ENCODE measurements around the gene FGFR3.
A peak's percentile ranks its signal among the peaks of the same experiment; 100 is the strongest.

The FGFR3 gene

GRCh38 chr4:1841201-1841886 is 48.3 kb downstream of the FGFR3 start:
- ATAC-seq (ENCODE audit: low read depth) = no peak
- Histone ChIP-seq H3K4me1 (ENCODE audit: insufficient read depth, poor library complexity, severe bottlenecking) (no peaks in the 10 kb centered on the region), H3K27me3 (ENCODE audit: insufficient read depth, poor library complexity, severe bottlenecking) (no peaks in the 10 kb centered on the region), H3K9me3 (ENCODE audit: severe bottlenecking) (no peaks in the 10 kb centered on the region), H3K27ac (ENCODE audit: poor library complexity, severe bottlenecking) (no peak overlapping the region), H3K36me3 (ENCODE audit: low read depth) (peaks cover 90% of the 10 kb centered on the region), H3K4me3 (ENCODE audit: severe bottlenecking) (no peak overlapping the region)
- TF ChIP-seq CTCF (IDR thresholded peaks at IDR 0.05; ENCODE audit: poor library complexity, severe bottlenecking) = no peak
- no peak for DNase-seq (ENCODE audit: low spot score)

GRCh38 chr4:1841887-1842210 is 48.8 kb downstream of the FGFR3 start:
- peaks cover 90% of the 10 kb centered on the region for H3K36me3 ChIP-seq (ENCODE audit: low read depth)
- TF ChIP-seq CTCF (IDR thresholded peaks at IDR 0.05; ENCODE audit: poor library complexity, severe bottlenecking) = no peak
- ATAC-seq (ENCODE audit: low read depth) = no peak

GRCh38 chr4:1842339-1842895 is 49.3 kb downstream of the FGFR3 start:
- no peak for ATAC-seq (ENCODE audit: low read depth)

More at GRCh38 chr4:1841887-1842210, 48.8 kb downstream of the FGFR3 start:
- Histone ChIP-seq H3K4me3 (ENCODE audit: severe bottlenecking) (no peak overlapping the region), H3K27ac (ENCODE audit: poor library complexity, severe bottlenecking) (no peak overlapping the region), H3K4me1 (ENCODE audit: insufficient read depth, poor library complexity, severe bottlenecking) (no peaks in the 10 kb centered on the region), H3K9me3 (ENCODE audit: severe bottlenecking) (no peaks in the 10 kb centered on the region), H3K27me3 (ENCODE audit: insufficient read depth, poor library complexity, severe bottlenecking) (no peaks in the 10 kb centered on the region)
- no peak for DNase-seq (ENCODE audit: low spot score)

GRCh38 chr4:1842993-1843448 is 49.9 kb downstream of the FGFR3 start:
- H3K36me3 ChIP-seq (ENCODE audit: low read depth) = peaks cover 88% of the 10 kb centered on the region

More at GRCh38 chr4:1842339-1842895, 49.3 kb downstream of the FGFR3 start:
- H3K27ac ChIP-seq (ENCODE audit: poor library complexity, severe bottlenecking) = no peak overlapping the region
- no peak for TF ChIP-seq CTCF (IDR thresholded peaks at IDR 0.05; ENCODE audit: poor library complexity, severe bottlenecking)
- peaks cover 90% of the 10 kb centered on the region for H3K36me3 ChIP-seq (ENCODE audit: low read depth)
- H3K9me3 ChIP-seq (ENCODE audit: severe bottlenecking) = no peaks in the 10 kb centered on the region
- H3K4me1 ChIP-seq (ENCODE audit: insufficient read depth, poor library complexity, severe bottlenecking) = no peaks in the 10 kb centered on the region
- H3K27me3 ChIP-seq (ENCODE audit: insufficient read depth, poor library complexity, severe bottlenecking) = no peaks in the 10 kb centered on the region
- DNase-seq (ENCODE audit: low spot score) = no peak
- H3K4me3 ChIP-seq (ENCODE audit: severe bottlenecking) = no peak overlapping the region

More at GRCh38 chr4:1842993-1843448, 49.9 kb downstream of the FGFR3 start:
- no peaks in the 10 kb centered on the region for H3K9me3 ChIP-seq (ENCODE audit: severe bottlenecking)
- H3K4me1 ChIP-seq (ENCODE audit: insufficient read depth, poor library complexity, severe bottlenecking) = no peaks in the 10 kb centered on the region
- H3K27ac ChIP-seq (ENCODE audit: poor library complexity, severe bottlenecking) = no peak overlapping the region
- ATAC-seq (ENCODE audit: low read depth) = peak; percentile 46; the same call in 2 of the 3 replicates
- no peak for DNase-seq (ENCODE audit: low spot score)
- H3K27me3 ChIP-seq (ENCODE audit: insufficient read depth, poor library complexity, severe bottlenecking) = no peaks in the 10 kb centered on the region
- no peak overlapping the region for H3K4me3 ChIP-seq (ENCODE audit: severe bottlenecking)
- no peak for TF ChIP-seq CTCF (IDR thresholded peaks at IDR 0.05; ENCODE audit: poor library complexity, severe bottlenecking)
